GM12873 (cell line): Measurements from ENCODE around the gene FTCD.

Experiments
- CTCF ChIP-seq: IDR thresholded peaks from 2 replicates; pipeline ENCODE4 v1.5.1; 2012; ENCODE audit warnings: low read depth, mild to moderate bottlenecking, moderate library complexity, low read length, control low read depth; ENCODE audit not compliant: insufficient read depth; ENCODE audit errors: missing control alignments

Gene FTCD

GRCh38 chr21:46129846-46130651 lies 25.3 kb downstream of the FTCD start:
- TF ChIP-seq CTCF, result no peak

DNA sequence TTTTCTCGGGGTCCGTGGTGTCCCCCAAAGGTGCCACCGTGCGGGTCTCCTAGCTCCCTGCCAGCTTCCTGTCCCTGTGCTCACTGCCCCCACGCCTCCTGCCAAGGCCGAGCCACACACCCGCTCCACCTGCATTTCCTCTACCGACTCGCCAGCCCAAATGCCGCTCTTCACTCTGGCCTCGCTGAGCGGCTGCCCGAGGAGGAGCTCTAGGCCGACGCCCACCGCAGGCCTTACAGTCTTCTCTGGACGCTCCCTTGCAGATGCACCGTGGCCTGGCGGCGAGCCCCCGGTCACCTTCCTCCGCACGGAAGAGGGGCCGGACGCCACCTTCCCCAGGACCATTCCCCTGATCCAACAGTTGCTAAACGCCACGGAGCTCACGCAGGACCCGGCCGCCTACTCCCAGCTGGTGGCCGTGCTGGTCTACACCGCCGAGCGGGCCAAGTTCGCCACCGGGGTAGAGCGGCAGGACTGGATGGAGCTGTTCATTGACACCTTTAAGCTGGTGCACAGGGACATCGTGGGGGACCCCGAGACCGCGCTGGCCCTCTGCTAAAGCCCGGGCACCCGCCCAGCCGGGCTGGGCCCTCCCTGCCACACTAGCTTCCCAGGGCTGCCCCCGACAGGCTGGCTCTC lies 26.3 kb downstream of the FTCD start:
- TF ChIP-seq CTCF, result no peak

DNA sequence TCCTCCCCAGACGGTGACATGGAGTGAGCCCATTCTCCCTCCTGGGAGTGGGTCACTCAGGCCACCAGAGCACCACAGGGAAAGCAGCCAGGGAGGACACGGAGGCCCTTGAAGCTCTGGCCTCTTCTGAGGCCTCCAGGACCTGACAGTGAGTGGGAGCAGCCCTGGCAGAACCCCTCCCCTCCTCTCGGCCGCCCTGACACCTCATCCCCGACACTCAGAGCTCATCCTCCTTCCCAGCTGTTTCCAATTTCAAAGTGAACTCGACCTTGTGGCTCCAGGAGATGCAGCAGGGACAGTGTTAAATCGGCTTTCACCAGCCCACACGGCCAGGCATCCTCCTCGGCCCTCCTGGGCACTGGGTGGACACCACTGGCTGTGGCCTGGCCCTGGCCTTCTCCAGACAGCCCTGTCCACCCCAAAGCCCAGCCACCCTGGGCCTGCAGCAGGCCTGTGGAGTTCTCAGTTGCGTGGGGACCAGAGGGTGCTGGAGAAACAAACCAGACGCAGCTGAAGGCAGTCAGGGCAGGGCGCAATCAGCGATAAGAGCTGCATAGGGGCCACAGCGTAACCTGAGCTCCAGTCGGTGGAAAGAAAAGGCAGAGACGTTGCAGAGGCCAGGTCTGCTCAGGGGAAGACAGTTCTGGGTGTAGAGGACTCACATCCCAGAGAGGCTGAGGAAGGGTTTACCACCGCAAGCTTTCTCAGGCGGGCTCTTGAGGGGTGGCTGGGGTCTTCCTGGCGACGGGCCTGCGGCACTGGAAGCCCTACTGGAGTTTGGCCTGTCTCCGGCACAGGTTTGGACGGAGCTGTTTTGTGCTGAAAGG lies 27.1 kb downstream of the FTCD start:
- no peak for TF ChIP-seq CTCF

GRCh38 chr21:46127239-46128105 lies 27.9 kb downstream of the FTCD start:
- TF ChIP-seq CTCF, result no peak

DNA sequence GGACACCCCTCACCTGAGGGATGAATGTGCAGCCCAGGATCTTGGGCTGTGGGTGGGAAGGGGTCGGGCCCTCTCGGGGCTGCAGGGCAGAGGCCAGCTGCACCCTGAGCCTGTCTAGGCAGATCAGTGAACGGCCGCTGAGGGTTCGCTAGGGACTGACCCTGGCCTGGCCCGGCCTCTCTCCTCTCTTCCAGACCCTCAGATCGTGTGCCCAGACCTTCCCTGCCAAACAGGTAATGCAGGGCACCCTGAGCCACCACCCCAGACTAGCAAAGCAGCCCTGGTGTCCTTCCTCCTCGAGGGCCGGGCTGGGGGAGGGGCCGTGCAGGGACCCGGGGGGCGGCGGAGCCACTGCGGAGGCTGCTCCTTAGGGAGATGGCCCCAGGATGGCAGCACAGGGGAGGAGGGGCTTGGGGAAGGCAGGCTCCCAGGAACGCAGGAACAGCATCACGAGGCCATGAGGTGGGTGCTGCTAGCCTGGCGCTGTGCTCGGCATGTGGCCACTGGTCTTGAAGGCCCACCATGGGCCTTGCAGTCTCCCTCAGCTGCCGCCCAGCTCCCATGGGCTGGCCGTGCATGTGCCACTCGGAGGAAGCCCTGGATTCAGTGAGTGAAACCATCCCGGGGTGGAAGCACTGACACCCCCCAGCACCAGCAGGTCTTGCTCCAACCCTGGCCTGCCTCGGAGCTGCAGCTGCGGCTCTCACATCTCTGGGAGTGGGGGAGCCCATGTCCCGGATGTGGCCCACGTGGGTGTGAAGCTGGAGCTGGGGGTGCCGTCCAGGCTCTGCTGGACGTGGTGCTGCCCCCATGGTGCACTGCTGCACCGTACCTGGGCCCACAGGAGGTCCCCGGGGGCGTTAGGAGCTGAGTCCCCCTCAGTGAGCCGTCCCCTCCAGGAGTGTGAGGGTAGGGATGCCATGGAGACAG lies 28.8 kb downstream of the FTCD start:
- no peak for TF ChIP-seq CTCF

- TF ChIP-seq CTCF, result no peak
Measured at GRCh38 chr21:46125846-46126301, 29.5 kb downstream of the FTCD start.
